HepG2 (cell line): Measurements from ENCODE around the gene ALOXE3. TPM values are rescaled to one million over a fixed set of nuclear protein-coding genes. Genes with fewer than 3 reads are reported as not detected.
A peak's percentile ranks its signal among the peaks of the same experiment; 100 is the strongest.

Experiments
- E2F1 ChIP-seq: sonication (generic); formaldehyde crosslinking; IDR thresholded peaks from 2 replicates; pipeline ENCODE4 v1.5.0; 2020; ENCODE audit warnings: missing genetic modification reagents
- HMG20B ChIP-seq: conservative IDR thresholded peaks from 2 replicates; pipeline ENCODE4 v1.6.1; 2016; ENCODE audit warnings: missing genetic modification reagents, missing compliant biosample characterization
- HNF1B ChIP-seq: sonication (generic); formaldehyde crosslinking; IDR thresholded peaks from 2 replicates; pipeline ENCODE4 v1.5.1; 2020; ENCODE audit warnings: mild to moderate bottlenecking, moderate library complexity, missing genetic modification reagents
- MAFG ChIP-seq: sonication (generic); formaldehyde crosslinking; IDR thresholded peaks from 2 replicates; pipeline ENCODE4 v1.5.1; 2020; ENCODE audit warnings: mild to moderate bottlenecking, missing genetic modification reagents
- PCBP1 ChIP-seq: fragments of 200-400 bp; formaldehyde crosslinking; IDR thresholded peaks from 2 replicates; pipeline ENCODE4 v1.6.1; 2017; ENCODE audit warnings: mild to moderate bottlenecking, low read depth, low read length, borderline replicate concordance
- PHF8 ChIP-seq: sonication (generic); formaldehyde crosslinking; IDR thresholded peaks from 2 replicates; pipeline ENCODE4 v1.5.0; 2020; ENCODE audit warnings: missing genetic modification reagents
- POLR2A ChIP-seq, 2 experiments: IDR thresholded peaks; 2 replicates each; pipeline ENCODE4 v1.6.1; 2011; ENCODE audit warnings: low read depth in 2 of 2, low read length in 2 of 2, mild to moderate bottlenecking in 1 of 2, moderate library complexity in 1 of 2; ENCODE audit not compliant: insufficient read depth in 1 of 2
- SMARCC2 ChIP-seq: fragments of 450-650 bp; IDR thresholded peaks from 2 replicates; pipeline ENCODE4 v1.6.1; 2017; ENCODE audit warnings: antibody characterized with exemption, mild to moderate bottlenecking
- SP5 ChIP-seq: IDR thresholded peaks from 2 replicates; pipeline ENCODE4 v1.6.1; 2016; ENCODE audit warnings: low read depth, borderline replicate concordance
- ZBTB7A ChIP-seq: sonication (generic); formaldehyde crosslinking; IDR thresholded peaks from 2 replicates; pipeline ENCODE4 v1.8.0; 2022; ENCODE audit warnings: mild to moderate bottlenecking, missing genetic modification reagents
- ZMYM3 ChIP-seq: sonication (generic); formaldehyde crosslinking; IDR thresholded peaks from 2 replicates; pipeline ENCODE4 v1.5.1; 2020; ENCODE audit warnings: mild to moderate bottlenecking, missing genetic modification reagents
- ZNF550 ChIP-seq: sonication (generic); formaldehyde crosslinking; IDR thresholded peaks from 2 replicates; pipeline ENCODE4 v1.4.0; 2020; ENCODE audit warnings: mild to moderate bottlenecking, missing genetic modification reagents, borderline replicate concordance
- ZNF607 ChIP-seq: sonication (generic); formaldehyde crosslinking; IDR thresholded peaks from 2 replicates; pipeline ENCODE4 v1.5.1; 2020; ENCODE audit warnings: missing genetic modification reagents, mild to moderate bottlenecking, borderline replicate concordance
- ZNF883 ChIP-seq: sonication (generic); formaldehyde crosslinking; IDR thresholded peaks from 2 replicates; pipeline ENCODE4 v1.5.1; 2020; ENCODE audit warnings: mild to moderate bottlenecking, missing genetic modification reagents; ENCODE audit errors: not compliant biosample characterization
- polyA plus RNA-seq, 8 experiments: library from polyadenylated mRNA; depleted of rRNA in 3 of 8; stranded (reverse) in 7 of 8; unstranded in 1 of 8; fragments of >200 nt; fragmentation: Illumina TruSeq in 4 of 8; extraction: Trizol in 4 of 8; gene quantifications; 2 replicates each; pipeline versions ENCODE4 v1.2.1 to v1.2.3, GENCODE V29; 2011 to 2016; ENCODE audit warnings: low read depth in 4 of 8, missing spikeins in 1 of 8, mixed read lengths in 1 of 8; ENCODE audit not compliant: insufficient read depth in 1 of 8
- total RNA-seq, 5 experiments: library from RNA; depleted of rRNA; stranded (reverse); fragments of >200 nt; fragmentation: Illumina TruSeq; extraction: Trizol; gene quantifications; 2 replicates each; pipeline ENCODE4 v1.2.3, GENCODE V29; 2016; ENCODE audit warnings: low read depth in 1 of 5
- TF ChIP-seq, protein P1 (sequence below): sonication (generic); formaldehyde crosslinking; IDR thresholded peaks from 2 replicates; pipeline ENCODE4 v1.4.0; 2020; ENCODE audit warnings: missing genetic modification reagents
- TF ChIP-seq, protein P2 (sequence below): sonication (generic); formaldehyde crosslinking; IDR thresholded peaks from 2 replicates; pipeline ENCODE4 v1.5.0; 2020; ENCODE audit warnings: mild to moderate bottlenecking, missing genetic modification reagents, borderline replicate concordance
- TF ChIP-seq, protein P3 (sequence below): sonication (generic); formaldehyde crosslinking; IDR thresholded peaks from 2 replicates; pipeline ENCODE4 v1.4.0; 2020; ENCODE audit warnings: missing genetic modification reagents, borderline replicate concordance

The ALOXE3 gene
- total and polyA plus RNA-seq, 2 of the 13 experiments (the other 11 are each of a cell fraction or from before 2014, with no cell fraction given): 0.07 TPM; not detected in 1

- TF ChIP-seq ZNF550 (CRISPR knock-in tag): no peak
- peak; percentile 79 for TF ChIP-seq ZBTB7A (CRISPR knock-in tag)
- no peak for TF ChIP-seq HMG20B
- no peak for TF ChIP-seq ZMYM3 (CRISPR knock-in tag)
- TF ChIP-seq ZNF607: peak; percentile 49; the same call in 1 of the 2 replicates
- TF ChIP-seq PHF8 (CRISPR knock-in tag): 0 out of 2 replicates have a peak, but pooled peaks have one; percentile 4
- TF ChIP-seq, protein P1, sequence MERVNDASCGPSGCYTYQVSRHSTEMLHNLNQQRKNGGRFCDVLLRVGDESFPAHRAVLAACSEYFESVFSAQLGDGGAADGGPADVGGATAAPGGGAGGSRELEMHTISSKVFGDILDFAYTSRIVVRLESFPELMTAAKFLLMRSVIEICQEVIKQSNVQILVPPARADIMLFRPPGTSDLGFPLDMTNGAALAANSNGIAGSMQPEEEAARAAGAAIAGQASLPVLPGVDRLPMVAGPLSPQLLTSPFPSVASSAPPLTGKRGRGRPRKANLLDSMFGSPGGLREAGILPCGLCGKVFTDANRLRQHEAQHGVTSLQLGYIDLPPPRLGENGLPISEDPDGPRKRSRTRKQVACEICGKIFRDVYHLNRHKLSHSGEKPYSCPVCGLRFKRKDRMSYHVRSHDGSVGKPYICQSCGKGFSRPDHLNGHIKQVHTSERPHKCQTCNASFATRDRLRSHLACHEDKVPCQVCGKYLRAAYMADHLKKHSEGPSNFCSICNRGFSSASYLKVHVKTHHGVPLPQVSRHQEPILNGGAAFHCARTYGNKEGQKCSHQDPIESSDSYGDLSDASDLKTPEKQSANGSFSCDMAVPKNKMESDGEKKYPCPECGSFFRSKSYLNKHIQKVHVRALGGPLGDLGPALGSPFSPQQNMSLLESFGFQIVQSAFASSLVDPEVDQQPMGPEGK: peak; percentile 31
- no peak for TF ChIP-seq SMARCC2
- no peak for TF ChIP-seq MAFG (CRISPR knock-in tag)
- TF ChIP-seq HNF1B: peak; percentile 62; the same call in 1 of the 2 replicates
- no peak for TF ChIP-seq ZNF883
- TF ChIP-seq SP5 (CRISPR knock-in tag): 0 out of 2 replicates have a peak, but pooled peaks have one; percentile 28
- peak in 1 of 2 experiments; percentile 56; a peak in 2 of 4 replicates for TF ChIP-seq POLR2A (IDR thresholded peaks at IDR 0.05; ENCODE audit: insufficient read depth in 1 of 2, low read depth in 2 of 2, low read length in 2 of 2)
- TF ChIP-seq E2F1: 0 out of 2 replicates have a peak, but pooled peaks have one; percentile 14
- TF ChIP-seq, protein P2, sequence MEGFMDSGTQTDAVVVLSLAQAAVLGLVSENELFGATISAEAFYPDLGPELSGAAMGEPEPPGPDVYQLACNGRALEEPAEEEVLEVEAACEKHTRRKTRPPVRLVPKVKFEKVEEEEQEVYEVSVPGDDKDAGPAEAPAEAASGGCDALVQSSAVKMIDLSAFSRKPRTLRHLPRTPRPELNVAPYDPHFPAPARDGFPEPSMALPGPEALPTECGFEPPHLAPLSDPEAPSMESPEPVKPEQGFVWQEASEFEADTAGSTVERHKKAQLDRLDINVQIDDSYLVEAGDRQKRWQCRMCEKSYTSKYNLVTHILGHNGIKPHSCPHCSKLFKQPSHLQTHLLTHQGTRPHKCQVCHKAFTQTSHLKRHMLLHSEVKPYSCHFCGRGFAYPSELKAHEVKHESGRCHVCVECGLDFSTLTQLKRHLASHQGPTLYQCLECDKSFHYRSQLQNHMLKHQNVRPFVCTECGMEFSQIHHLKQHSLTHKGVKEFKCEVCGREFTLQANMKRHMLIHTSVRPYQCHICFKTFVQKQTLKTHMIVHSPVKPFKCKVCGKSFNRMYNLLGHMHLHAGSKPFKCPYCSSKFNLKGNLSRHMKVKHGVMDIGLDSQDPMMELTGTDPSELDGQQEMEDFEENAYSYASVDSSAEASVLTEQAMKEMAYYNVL (CRISPR knock-in tag): 0 out of 2 replicates have a peak, but pooled peaks have one; percentile 15
- TF ChIP-seq PCBP1: peak; percentile 67; the same call in 1 of the 2 replicates
- TF ChIP-seq, protein P3, sequence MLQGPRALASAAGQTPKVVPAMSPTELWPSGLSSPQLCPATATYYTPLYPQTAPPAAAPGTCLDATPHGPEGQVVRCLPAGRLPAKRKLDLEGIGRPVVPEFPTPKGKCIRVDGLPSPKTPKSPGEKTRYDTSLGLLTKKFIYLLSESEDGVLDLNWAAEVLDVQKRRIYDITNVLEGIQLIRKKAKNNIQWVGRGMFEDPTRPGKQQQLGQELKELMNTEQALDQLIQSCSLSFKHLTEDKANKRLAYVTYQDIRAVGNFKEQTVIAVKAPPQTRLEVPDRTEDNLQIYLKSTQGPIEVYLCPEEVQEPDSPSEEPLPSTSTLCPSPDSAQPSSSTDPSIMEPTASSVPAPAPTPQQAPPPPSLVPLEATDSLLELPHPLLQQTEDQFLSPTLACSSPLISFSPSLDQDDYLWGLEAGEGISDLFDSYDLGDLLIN (CRISPR knock-in tag): 0 out of 2 replicates have a peak, but pooled peaks have one; percentile 16
These were observed 45.0 kb upstream of the ALOXE3 start (continued) for GRCh38 chr17:8162997-8163977.
